Caco-2 (cell line): ENCODE measurements around the gene TRMT61A. TPM values are rescaled to one million over a fixed set of nuclear protein-coding genes. Genes with fewer than 3 reads are reported as not detected.

Experiments used
- BruUV-seq: library from RNA; stranded (reverse); fragments of 400-500 nt; replicated peaks from 2 replicates; lab custom pipeline; 2021; lab: Mats Ljungman, UMichigan
- CTCF ChIA-PET: fragments of 300-600 bp; sonication (Branson Sonifier 250); formaldehyde crosslinking; loops from one replicate; lab custom pipeline; 2022; ENCODE audit warnings: antibody characterized with exemption; lab: Charles Lee
- POLR2A ChIA-PET: fragments of 300-600 bp; sonication (Branson Sonifier 250); formaldehyde crosslinking; loops from one replicate; lab custom pipeline; 2022; ENCODE audit warnings: antibody characterized with exemption; lab: Charles Lee
- DNase-seq, 2 experiments: peaks; one replicate each; pipeline versions ENCODE4 v3.0.0 to v3.0.0-alpha.2; 2020 to 2022
- H3K27me3 ChIP-seq: replicated peaks from 2 replicates; pipeline ENCODE4 v1.6.0; 2011; ENCODE audit warnings: low read length; ENCODE audit not compliant: control insufficient read depth, insufficient read depth
- H3K36me3 ChIP-seq: 2 replicates; pipeline ENCODE4 v1.5.1; 2011; ENCODE audit warnings: low read length; ENCODE audit not compliant: control insufficient read depth, insufficient read depth
- H3K4me1 ChIP-seq: fragments of 250-450 bp; sonication (Bioruptor Pico); 2 replicates; pipeline ENCODE4 v1.5.1; 2020; ENCODE audit warnings: mild to moderate bottlenecking
- H3K4me3 ChIP-seq: 2 replicates; pipeline ENCODE4 v1.5.1; 2011; ENCODE audit warnings: low read depth, mild to moderate bottlenecking, control low read depth, low read length
- H3K9me3 ChIP-seq: fragments of 250-450 bp; sonication (Bioruptor Pico); 2 replicates; pipeline ENCODE4 v1.5.1; 2020; ENCODE audit warnings: mild to moderate bottlenecking, moderate library complexity
- H3K27ac Mint-ChIP-seq: one replicate; pipeline ENCODE4 v1.8.0; 2022; ENCODE audit warnings: mixed read lengths; ENCODE audit not compliant: unreplicated experiment
- H3K27me3 Mint-ChIP-seq: one replicate; pipeline ENCODE4 v1.8.0; 2022; ENCODE audit warnings: mixed read lengths; ENCODE audit not compliant: insufficient read depth, unreplicated experiment
- H3K36me3 Mint-ChIP-seq: one replicate; pipeline ENCODE4 v1.8.0; 2022; ENCODE audit warnings: mild to moderate bottlenecking, mixed read lengths; ENCODE audit not compliant: insufficient read depth, unreplicated experiment
- H3K4me1 Mint-ChIP-seq: one replicate; pipeline ENCODE4 v1.8.0; 2022; ENCODE audit warnings: low read depth, mixed read lengths; ENCODE audit not compliant: unreplicated experiment
- H3K4me3 Mint-ChIP-seq: one replicate; pipeline ENCODE4 v1.8.0; 2022; ENCODE audit warnings: mild to moderate bottlenecking, moderate library complexity, mixed read lengths; ENCODE audit not compliant: unreplicated experiment
- H3K9me3 Mint-ChIP-seq: one replicate; pipeline ENCODE4 v1.8.0; 2022; ENCODE audit warnings: mixed read lengths; ENCODE audit not compliant: unreplicated experiment
- intact Hi-C: fragments of 100-400 bp; cut with micrococcal nuclease; formaldehyde crosslinking; loops from one replicate; pipeline ENCODE4 v1.10.0; 2022; ENCODE audit not compliant: unreplicated experiment
- total RNA-seq: library from RNA; stranded (reverse); gene quantifications from 2 replicates; pipeline ENCODE4 v1.2.3, GENCODE V29; 2022
- TF ChIP-seq, protein P1 (sequence below), 2 experiments: fragments of 200-600 bp in 1 of 2; IDR thresholded peaks; 1 replicate in 1 of 2; 2 replicates in 1 of 2; pipeline versions ENCODE4 v1.5.1 to v1.8.0; 2011 to 2022; ENCODE audit warnings: antibody characterized with exemption in 1 of 2, control low read depth in 1 of 2, inconsistent platforms in 1 of 2, low read depth in 1 of 2, low read length in 1 of 2, mild to moderate bottlenecking in 1 of 2, moderate library complexity in 1 of 2; ENCODE audit not compliant: insufficient read depth in 1 of 2, severe bottlenecking in 1 of 2, unreplicated experiment in 1 of 2

Gene TRMT61A
- total RNA-seq, 1 experiment from 2014 or later = 22.3 TPM

DNA sequence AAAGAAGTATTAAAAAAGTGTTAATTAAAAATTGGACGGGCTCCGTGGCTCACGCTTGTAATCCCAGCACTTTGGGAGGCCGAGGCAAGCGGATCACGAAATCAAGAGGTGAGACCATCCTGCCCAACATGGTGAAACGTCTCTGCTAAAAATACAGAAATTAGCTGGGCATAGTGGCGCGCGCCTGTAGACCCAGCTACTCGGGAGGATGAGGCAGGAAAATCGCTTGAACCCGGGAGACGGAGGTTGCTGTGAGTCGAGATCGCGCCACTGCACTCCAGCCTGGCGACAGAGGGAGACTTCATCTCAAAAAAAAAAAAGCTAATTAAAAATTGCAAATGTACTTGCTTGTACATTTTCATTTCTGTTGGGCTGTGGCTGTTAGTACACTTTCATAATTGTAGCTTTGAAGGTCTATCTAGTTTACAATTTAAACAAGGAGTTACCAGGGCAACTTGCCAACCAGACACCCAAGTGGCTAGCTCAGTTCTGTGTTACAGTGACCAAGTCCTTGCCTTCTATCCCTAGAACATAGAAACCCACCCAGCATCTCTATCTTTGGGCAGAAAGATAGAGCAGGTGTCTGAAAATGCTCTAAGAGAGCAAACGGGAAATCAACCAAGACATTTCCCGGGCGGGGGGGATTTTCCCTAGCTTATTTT, 35.0 kb downstream of the TRMT61A start:
- Histone ChIP-seq H3K36me3 (0 out of 2 replicates have a peak, but pooled peaks cover 1% of the 10 kb centered on the region), H3K27me3 (no peaks in the 10 kb centered on the region), H3K4me1 (peaks cover 4% of the 10 kb centered on the region; the same call in 1 of the 2 replicates), H3K9me3 (no peaks in the 10 kb centered on the region), H3K4me3 (peak overlapping the region; percentile 96)
- CTCF ChIA-PET = interaction anchor here (0.5 to 0.7 kb wide), 2 partner anchors 41 to 54 kb away, joined by 3 to 4 read pairs; partner anchors contain the start of gene CKB
- Mint-ChIP-seq H3K27ac (peak overlapping the region; percentile 87), H3K4me3 (peak overlapping the region; percentile 99), H3K27me3 (no peaks in the 10 kb centered on the region), H3K4me1 (no peaks in the 10 kb centered on the region), H3K9me3 (no peaks in the 10 kb centered on the region), H3K36me3 (peaks cover 35% of the 10 kb centered on the region)
- TF ChIP-seq, protein P1, sequence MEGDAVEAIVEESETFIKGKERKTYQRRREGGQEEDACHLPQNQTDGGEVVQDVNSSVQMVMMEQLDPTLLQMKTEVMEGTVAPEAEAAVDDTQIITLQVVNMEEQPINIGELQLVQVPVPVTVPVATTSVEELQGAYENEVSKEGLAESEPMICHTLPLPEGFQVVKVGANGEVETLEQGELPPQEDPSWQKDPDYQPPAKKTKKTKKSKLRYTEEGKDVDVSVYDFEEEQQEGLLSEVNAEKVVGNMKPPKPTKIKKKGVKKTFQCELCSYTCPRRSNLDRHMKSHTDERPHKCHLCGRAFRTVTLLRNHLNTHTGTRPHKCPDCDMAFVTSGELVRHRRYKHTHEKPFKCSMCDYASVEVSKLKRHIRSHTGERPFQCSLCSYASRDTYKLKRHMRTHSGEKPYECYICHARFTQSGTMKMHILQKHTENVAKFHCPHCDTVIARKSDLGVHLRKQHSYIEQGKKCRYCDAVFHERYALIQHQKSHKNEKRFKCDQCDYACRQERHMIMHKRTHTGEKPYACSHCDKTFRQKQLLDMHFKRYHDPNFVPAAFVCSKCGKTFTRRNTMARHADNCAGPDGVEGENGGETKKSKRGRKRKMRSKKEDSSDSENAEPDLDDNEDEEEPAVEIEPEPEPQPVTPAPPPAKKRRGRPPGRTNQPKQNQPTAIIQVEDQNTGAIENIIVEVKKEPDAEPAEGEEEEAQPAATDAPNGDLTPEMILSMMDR (IDR thresholded peaks at IDR 0.05; ENCODE audit: insufficient read depth in 1 of 2, low read depth in 1 of 2, low read length in 1 of 2, severe bottlenecking in 1 of 2, unreplicated experiment in 1 of 2) = no peak
- intact Hi-C loops = loop anchor here (10.0 kb wide), 1 partner anchor 61 kb away; the partner anchor contains the start of gene KLC1
- POLR2A ChIA-PET = interaction anchor here (0.6 to 0.7 kb wide), 2 partner anchors 40 to 151 kb away, joined by 3 to 10 read pairs; partner anchors contain the start of gene XRCC3
- no TSS peak for BruUV-seq
- DNase-seq = no peak

DNA sequence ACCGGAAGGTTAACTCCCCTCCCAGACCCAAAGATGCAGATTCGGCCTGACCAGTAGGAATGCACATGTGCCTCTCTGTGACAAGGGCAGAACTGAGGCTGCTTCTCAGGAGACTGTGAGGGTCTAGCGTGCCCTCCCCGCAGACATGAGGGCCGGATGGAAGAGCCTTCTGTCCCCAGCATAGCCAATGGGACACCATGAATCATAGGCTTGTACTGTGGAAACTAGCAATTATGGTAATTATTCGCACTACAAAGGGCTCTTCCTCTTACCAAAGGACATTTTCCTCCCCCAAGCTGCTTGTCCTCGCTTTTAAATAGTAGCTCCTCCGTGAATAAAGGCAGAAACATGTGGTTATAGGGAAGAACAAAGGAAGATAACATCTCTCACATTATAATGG, 40.0 kb downstream of the TRMT61A start:
- Mint-ChIP-seq H3K4me3 (no peak overlapping the region), H3K27me3 (no peaks in the 10 kb centered on the region), H3K36me3 (peaks cover 16% of the 10 kb centered on the region), H3K4me1 (no peaks in the 10 kb centered on the region), H3K9me3 (no peaks in the 10 kb centered on the region), H3K27ac (no peak overlapping the region)
- CTCF ChIA-PET = no interaction called here
- H3K36me3 ChIP-seq = no peaks in the 10 kb centered on the region
- H3K27me3 ChIP-seq = no peaks in the 10 kb centered on the region
- H3K9me3 ChIP-seq = no peaks in the 10 kb centered on the region
- POLR2A ChIA-PET = no interaction called here
- no peak overlapping the region for H3K4me3 ChIP-seq
- H3K4me1 ChIP-seq = no peaks in the 10 kb centered on the region
- intact Hi-C loops = loop anchor here (10.0 kb wide), 1 partner anchor 56 kb away; the partner anchor contains the start of gene KLC1
- BruUV-seq = no TSS peak
- TF ChIP-seq, protein P1 (IDR thresholded peaks at IDR 0.05; ENCODE audit: insufficient read depth in 1 of 2, low read depth in 1 of 2, low read length in 1 of 2, severe bottlenecking in 1 of 2, unreplicated experiment in 1 of 2) = no peak
- DNase-seq = no peak

DNA sequence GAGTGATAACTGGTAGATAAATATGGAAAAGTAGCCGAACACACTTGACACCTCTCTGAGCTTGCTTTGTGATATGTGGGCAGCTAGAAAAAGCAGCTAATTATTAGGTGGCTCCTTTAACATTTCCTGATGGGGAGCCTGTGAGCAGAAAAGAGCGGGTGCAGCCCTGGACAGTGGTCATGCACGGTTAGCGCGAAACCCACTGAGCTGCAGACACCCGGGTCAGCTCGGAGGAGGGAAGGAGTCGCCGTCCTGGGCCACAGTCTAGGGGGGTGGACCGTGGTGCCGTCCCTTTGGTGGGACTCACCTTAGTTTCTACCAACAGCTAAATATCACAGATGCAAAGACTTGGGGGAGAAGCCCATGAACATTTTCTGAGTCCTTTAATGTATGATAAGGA, 40.4 kb downstream of the TRMT61A start:
- no peak for DNase-seq
- Mint-ChIP-seq H3K27me3 (no peaks in the 10 kb centered on the region), H3K9me3 (no peaks in the 10 kb centered on the region), H3K4me1 (no peaks in the 10 kb centered on the region), H3K36me3 (peaks cover 21% of the 10 kb centered on the region), H3K4me3 (no peak overlapping the region), H3K27ac (no peak overlapping the region)
- ChIA-PET CTCF (no interaction called here), POLR2A (no interaction called here)
- TF ChIP-seq, protein P1 (IDR thresholded peaks at IDR 0.05; ENCODE audit: insufficient read depth in 1 of 2, low read depth in 1 of 2, low read length in 1 of 2, severe bottlenecking in 1 of 2, unreplicated experiment in 1 of 2) = no peak
- Histone ChIP-seq H3K4me1 (no peaks in the 10 kb centered on the region), H3K9me3 (no peaks in the 10 kb centered on the region), H3K4me3 (no peak overlapping the region), H3K27me3 (no peaks in the 10 kb centered on the region), H3K36me3 (0 out of 2 replicates have a peak, but pooled peaks cover 2% of the 10 kb centered on the region)
- intact Hi-C loops = loop anchor here (10.0 kb wide), 1 partner anchor 55 kb away; the partner anchor contains the start of gene KLC1
- no TSS peak for BruUV-seq
